ENCODE data around the gene ITPK1. TPM values are rescaled to one million over a fixed set of nuclear protein-coding genes. Genes with fewer than 3 reads are reported as not detected.
A peak's percentile ranks its signal among the peaks of the same experiment; 100 is the strongest.

The ITPK1 gene
- total RNA-seq, 1 experiment from 2014 or later = 88.6 TPM

- POLR2A ChIA-PET (ENCODE audit: unreplicated experiment) = no interaction called here
- intact Hi-C loops (cut with micrococcal nuclease; ENCODE audit: unreplicated experiment) = no loop called here
- Histone ChIP-seq H3K27me3 (ENCODE audit: insufficient read depth, low read depth) (no peaks in the 10 kb centered on the region), H3K9me3 (ENCODE audit: insufficient read depth, low read depth) (no peaks in the 10 kb centered on the region), H4K20me1 (ENCODE audit: insufficient read depth) (no peaks in the 10 kb centered on the region), H3K36me3 (ENCODE audit: low read depth) (no peaks in the 10 kb centered on the region), H3F3A (ENCODE audit: insufficient read depth, low read depth) (peaks cover 26% of the 10 kb centered on the region), H3K27ac (no peak overlapping the region), H3K4me2 (no peak overlapping the region), H3K4me1 (replicated peaks; ENCODE audit: insufficient read depth) (peaks cover 36% of the 10 kb centered on the region), H3K79me2 (ENCODE audit: low read depth) (peaks cover 85% of the 10 kb centered on the region), H2AFZ (no peak overlapping the region), H3K4me3 (no peak overlapping the region), H3K9me2 (ENCODE audit: insufficient read depth) (no peaks in the 10 kb centered on the region)
- TF ChIP-seq EZH2 (IDR thresholded peaks at IDR 0.05; ENCODE audit: low read depth) (no peak), CTCF (conservative IDR thresholded peaks at IDR 0.05) (no peak)
- no TSS peak for BruUV-seq (replicated peaks)
- no peak for DNase-seq
- CTCF ChIA-PET = interaction anchor here (1.8 kb wide), 1 partner anchor 22 kb away, joined by 5 read pairs; no protein-coding TSS in a partner anchor
These were observed 24.7 kb downstream of the ITPK1 start for GRCh38 chr14:93090826-93091555.

GRCh38 chr14:93089521-93090269 is 26.0 kb downstream of the ITPK1 start:
- Histone ChIP-seq H3K9me2 (ENCODE audit: insufficient read depth) (no peaks in the 10 kb centered on the region), H3K27me3 (ENCODE audit: insufficient read depth, low read depth) (no peaks in the 10 kb centered on the region), H3K79me2 (ENCODE audit: low read depth) (peaks cover 82% of the 10 kb centered on the region), H3K4me1 (replicated peaks; ENCODE audit: insufficient read depth) (peaks cover 47% of the 10 kb centered on the region), H2AFZ (no peak overlapping the region), H3K4me2 (no peak overlapping the region), H3K36me3 (ENCODE audit: low read depth) (no peaks in the 10 kb centered on the region), H4K20me1 (ENCODE audit: insufficient read depth) (no peaks in the 10 kb centered on the region), H3F3A (ENCODE audit: insufficient read depth, low read depth) (peaks cover 30% of the 10 kb centered on the region), H3K4me3 (no peak overlapping the region), H3K27ac (no peak overlapping the region), H3K9me3 (ENCODE audit: insufficient read depth, low read depth) (no peaks in the 10 kb centered on the region)
- DNase-seq = no peak
- CTCF ChIA-PET = interaction anchor here (1.8 kb wide), 1 partner anchor 23 kb away, joined by 5 read pairs; no protein-coding TSS in a partner anchor
- intact Hi-C loops (cut with micrococcal nuclease; ENCODE audit: unreplicated experiment) = no loop called here
- TF ChIP-seq EZH2 (IDR thresholded peaks at IDR 0.05; ENCODE audit: low read depth) = no peak
- POLR2A ChIA-PET (ENCODE audit: unreplicated experiment) = no interaction called here
- no TSS peak for BruUV-seq (replicated peaks)

DNA sequence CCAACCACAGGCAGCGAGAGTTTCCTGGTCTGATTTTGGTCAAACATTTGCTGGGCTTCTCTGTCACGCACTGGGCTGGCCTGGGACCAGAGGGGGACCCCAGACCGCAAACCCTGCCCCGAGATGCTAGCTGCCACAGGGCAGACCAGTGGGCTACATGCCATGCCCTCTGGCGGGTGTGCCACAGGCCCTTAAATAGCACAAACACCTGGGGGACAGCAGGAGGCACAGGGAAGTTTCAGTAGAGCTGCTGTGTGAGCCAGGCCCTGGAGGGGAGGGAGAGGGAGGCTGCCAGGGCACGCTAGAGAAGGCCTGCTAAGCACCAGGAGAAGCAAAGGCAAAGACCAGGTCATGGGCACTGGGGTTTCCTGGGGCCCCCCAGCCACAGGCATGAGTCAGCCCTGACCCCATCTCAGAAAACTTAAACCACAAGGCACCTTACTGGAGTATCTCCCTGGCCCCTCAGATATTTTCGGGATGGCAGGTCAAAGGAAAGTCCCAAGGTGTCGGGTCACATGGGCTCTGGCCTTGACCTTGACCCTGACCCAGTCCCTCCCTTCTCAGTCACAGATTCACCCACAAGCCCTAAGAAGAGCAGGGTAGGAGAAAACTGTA is 29.2 kb downstream of the ITPK1 start:
- Histone ChIP-seq H3K9me2 (ENCODE audit: insufficient read depth) (no peaks in the 10 kb centered on the region), H3K36me3 (ENCODE audit: low read depth) (no peaks in the 10 kb centered on the region), H3K27ac (peak overlapping the region; percentile 99), H3K4me3 (peak overlapping the region; percentile 12; the same call in 1 of the 2 replicates), H4K20me1 (ENCODE audit: insufficient read depth) (no peaks in the 10 kb centered on the region), H3K4me1 (replicated peaks; ENCODE audit: insufficient read depth) (peaks cover 57% of the 10 kb centered on the region), H3K27me3 (ENCODE audit: insufficient read depth, low read depth) (no peaks in the 10 kb centered on the region), H2AFZ (no peak overlapping the region), H3K4me2 (peak overlapping the region; percentile 72), H3F3A (ENCODE audit: insufficient read depth, low read depth) (peaks cover 30% of the 10 kb centered on the region), H3K79me2 (ENCODE audit: low read depth) (peaks cover 85% of the 10 kb centered on the region), H3K9me3 (ENCODE audit: insufficient read depth, low read depth) (no peaks in the 10 kb centered on the region)
- TF ChIP-seq CTCF (conservative IDR thresholded peaks at IDR 0.05) (0 out of 2 replicates have a peak, but pooled peaks have one; percentile 22), EZH2 (IDR thresholded peaks at IDR 0.05; ENCODE audit: low read depth) (no peak)
- peak; percentile 70 to 77 for DNase-seq
- BruUV-seq (replicated peaks) = no TSS peak
- intact Hi-C loops (cut with micrococcal nuclease; ENCODE audit: unreplicated experiment) = loop anchor here (1.0 kb wide), 1 partner anchor 43 kb away; no protein-coding TSS in a partner anchor
- CTCF ChIA-PET = interaction anchor here (0.8 kb wide), 1 partner anchor 31 kb away, joined by 4 read pairs; no protein-coding TSS in a partner anchor
- POLR2A ChIA-PET (ENCODE audit: unreplicated experiment) = interaction anchor here (0.8 kb wide), 1 partner anchor 93 kb away, joined by 3 read pairs; no protein-coding TSS in a partner anchor
